Raji (cell line): Measurements from ENCODE around the gene PTS.

Experiments
- POLR2A ChIP-seq: IDR thresholded peaks from 2 replicates; pipeline ENCODE4 v1.6.1; 2011; ENCODE audit warnings: low read depth, low read length, control low read depth; ENCODE audit not compliant: insufficient read depth

Gene PTS

GRCh38 chr11:112226062-112226830 is at the start of gene PTS:
Gene PTS, plus strand, starts transcription at chr11:112226428. Its CDS starts 16 bp downstream, at chr11:112226444.
- peak; percentile 90 for TF ChIP-seq POLR2A

DNA sequence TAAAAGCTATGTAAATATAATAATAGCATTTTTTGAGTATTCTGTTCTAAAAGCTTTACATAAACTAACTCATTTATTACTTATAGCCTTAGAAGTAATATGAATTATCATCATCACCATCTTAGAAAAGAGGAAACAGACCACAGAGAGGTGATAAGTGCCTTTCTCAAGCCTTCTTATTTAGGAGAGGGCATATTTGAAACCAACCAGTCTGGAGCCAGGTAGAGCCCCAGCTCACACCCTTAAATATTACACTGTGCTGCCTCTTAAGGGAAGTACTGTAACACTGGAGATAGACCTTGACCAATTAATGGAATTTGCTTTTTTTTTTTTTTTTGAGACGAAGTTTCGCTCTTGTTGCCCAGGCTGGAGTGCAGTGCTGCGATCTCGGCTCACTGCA is 48.6 kb upstream of the PTS start:
- no peak for TF ChIP-seq POLR2A

DNA sequence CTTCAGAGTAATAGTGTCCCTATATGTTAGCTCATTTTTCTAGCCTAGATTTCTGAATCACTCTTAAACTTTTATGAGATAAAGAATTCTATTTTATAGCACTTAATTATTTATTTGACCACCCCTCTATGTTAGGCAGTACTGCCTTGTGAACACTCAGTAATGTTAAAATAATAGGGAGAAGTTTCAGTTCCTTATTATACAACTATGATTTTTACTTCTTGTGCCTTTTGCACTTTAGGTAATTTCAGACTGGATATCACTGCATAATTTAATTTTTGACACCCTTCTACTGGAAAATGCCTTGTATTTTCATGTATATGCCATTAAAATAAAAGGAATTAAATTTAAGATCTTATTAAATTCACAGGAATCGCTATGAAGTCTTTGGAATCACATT is 47.8 kb upstream of the PTS start:
- no peak for TF ChIP-seq POLR2A

DNA sequence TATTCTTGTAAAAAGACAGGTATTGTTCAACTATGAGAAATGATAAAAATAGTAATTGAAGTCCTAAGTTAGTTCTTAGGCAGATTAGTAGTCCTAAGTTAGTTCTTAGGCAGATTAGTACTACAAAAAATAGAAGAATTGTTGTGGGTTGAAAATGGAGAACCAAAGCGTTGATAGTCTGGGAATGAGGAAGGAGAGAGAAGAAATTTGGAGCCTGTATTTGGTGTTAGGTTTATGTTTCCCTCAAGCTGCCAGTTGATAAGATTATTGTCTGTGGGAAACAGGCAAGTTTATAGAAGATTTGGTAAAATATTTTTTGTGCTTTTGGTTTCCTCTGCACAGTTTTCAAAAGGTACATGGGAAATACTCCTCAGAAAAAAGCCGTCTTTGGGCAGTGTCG is 47.3 kb upstream of the PTS start:
- no peak for TF ChIP-seq POLR2A

DNA sequence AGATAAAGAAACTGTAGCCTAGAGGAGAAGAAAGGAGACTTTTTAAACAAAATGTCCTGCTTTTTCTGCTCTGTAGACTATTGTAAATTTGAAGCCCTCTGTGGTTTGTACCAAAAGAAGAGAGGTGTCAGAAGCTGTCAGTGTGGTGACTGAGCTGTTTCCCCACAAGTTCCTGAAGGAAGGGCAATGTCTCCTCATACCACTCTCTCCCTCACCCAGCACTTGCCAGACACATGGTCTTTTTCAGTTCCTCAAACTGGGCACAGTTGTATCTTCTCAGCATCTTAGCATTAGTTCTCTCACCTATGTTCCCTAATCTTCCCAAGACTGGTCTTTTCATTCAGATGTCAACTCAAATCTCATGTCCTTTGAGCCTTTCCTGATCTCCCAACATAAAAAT is 46.6 kb upstream of the PTS start:
- no peak for TF ChIP-seq POLR2A

GRCh38 chr11:112182867-112183266 is 43.4 kb upstream of the PTS start:
- TF ChIP-seq POLR2A, result no peak

GRCh38 chr11:112185883-112186282 is 40.3 kb upstream of the PTS start:
- no peak for TF ChIP-seq POLR2A

- no peak for TF ChIP-seq POLR2A
Observed at GRCh38 chr11:112186304-112186703, 39.9 kb upstream of the PTS start.

DNA sequence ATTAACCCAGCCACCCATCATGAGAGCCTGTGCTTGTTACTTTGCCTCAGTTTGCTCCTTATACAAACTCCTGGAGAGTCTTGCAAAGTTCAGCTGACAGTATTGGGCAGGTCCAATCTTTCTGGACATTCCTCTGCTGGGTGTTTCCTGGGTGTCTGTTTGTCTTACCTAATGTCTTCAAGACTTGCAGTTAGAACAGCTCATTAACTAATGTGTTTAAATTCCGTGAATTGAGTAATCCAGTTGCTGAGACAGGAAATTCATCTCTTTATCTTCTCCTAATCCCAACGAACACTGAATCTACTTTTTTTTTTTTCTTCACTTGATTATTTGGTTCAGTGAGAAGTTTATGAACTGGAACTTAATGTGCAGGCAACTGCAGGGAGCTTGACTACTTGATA is 30.3 kb upstream of the PTS start:
- no peak for TF ChIP-seq POLR2A

DNA sequence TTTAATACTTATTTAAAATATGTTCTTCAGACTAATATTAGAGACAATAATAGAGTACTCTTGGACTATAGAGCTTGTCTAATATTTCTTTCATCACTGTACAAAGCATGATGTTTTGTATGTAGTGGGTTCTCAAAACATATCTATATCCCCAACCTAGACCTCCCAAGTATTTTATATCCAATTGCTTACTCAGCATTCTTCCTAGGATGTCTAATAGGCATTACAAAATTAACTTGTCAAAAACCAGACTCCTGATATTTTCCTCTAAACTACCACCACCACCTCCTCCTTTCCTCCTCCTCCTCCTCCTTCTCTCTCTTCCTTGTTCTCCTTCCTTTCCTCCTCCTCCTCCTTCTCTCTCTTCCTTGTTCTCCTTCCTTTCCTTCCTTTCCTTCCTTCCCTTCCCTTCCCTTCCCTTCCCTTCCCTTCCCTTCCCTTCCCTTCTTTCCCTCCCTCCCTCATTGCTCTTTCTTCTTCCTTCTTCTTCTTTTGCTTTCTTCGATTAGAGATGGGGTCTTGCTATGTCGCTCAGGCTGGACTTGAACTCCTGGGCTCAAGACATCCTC is 29.6 kb upstream of the PTS start:
- no peak for TF ChIP-seq POLR2A

GRCh38 chr11:112200252-112200651 is 26.0 kb upstream of the PTS start:
- no peak for TF ChIP-seq POLR2A

- TF ChIP-seq POLR2A, result no peak
Observed at GRCh38 chr11:112206071-112206470, 20.2 kb upstream of the PTS start.

DNA sequence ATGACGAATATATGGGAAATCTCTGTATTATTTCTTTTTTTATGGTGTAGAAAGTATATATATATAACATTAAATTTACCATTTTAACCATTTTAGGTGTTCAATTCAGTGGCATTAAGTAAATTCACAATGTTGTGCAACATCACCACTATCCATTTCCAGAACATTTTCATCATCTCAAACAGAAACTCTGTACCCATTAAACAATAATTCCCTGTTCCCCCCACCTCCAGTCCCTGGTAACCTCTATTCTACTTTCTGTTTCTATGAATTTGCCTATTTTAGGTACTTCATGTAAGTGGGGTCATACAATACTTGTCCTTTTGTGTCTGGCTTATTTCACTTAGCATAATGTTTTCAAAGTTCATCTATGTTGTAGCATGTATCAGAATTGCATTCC is 15.3 kb upstream of the PTS start:
- TF ChIP-seq POLR2A, result no peak

GRCh38 chr11:112211536-112211935 is 14.7 kb upstream of the PTS start:
- TF ChIP-seq POLR2A, result no peak

- TF ChIP-seq POLR2A, result no peak
Observed at GRCh38 chr11:112212290-112212689, 13.9 kb upstream of the PTS start.

- no peak for TF ChIP-seq POLR2A
Observed at GRCh38 chr11:112212710-112213109, 13.5 kb upstream of the PTS start.

DNA sequence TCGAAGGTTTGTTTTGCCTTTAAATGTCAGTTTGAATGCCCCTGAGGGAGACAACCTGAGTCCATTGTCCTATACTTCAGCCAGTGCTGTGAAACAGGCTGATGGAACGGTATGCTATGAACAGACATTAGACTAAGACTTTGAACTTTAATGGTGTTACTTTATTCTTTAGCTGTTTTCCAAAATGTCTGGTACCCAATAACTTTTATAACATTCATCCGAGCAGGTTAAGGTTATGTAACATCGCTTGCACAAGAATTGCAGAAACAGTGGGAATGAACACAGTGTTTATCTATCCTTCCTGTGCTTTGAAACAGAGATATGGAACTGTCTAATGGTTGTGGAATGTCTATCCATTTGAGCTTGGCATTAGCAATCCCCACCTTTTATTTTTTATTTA is 12.5 kb upstream of the PTS start:
- TF ChIP-seq POLR2A, result no peak
